Activated CD4-positive, alpha-beta T cell treated with anti-CD3 and anti-CD28 coated beads for 48 hours (primary cell): ENCODE results near the gene KLHL4.
A peak's percentile ranks its signal among the peaks of the same experiment; 100 is the strongest.
"Not testable (repeated sequence)": the region's sequence is repeated elsewhere in the genome, so short reads cannot be mapped to it uniquely, and the experiment has no call there.

ENCODE experiments used
- DNase-seq: peaks from one replicate; pipeline ENCODE4 v3.0.0-alpha.2; 2020

Gene KLHL4, protein sequence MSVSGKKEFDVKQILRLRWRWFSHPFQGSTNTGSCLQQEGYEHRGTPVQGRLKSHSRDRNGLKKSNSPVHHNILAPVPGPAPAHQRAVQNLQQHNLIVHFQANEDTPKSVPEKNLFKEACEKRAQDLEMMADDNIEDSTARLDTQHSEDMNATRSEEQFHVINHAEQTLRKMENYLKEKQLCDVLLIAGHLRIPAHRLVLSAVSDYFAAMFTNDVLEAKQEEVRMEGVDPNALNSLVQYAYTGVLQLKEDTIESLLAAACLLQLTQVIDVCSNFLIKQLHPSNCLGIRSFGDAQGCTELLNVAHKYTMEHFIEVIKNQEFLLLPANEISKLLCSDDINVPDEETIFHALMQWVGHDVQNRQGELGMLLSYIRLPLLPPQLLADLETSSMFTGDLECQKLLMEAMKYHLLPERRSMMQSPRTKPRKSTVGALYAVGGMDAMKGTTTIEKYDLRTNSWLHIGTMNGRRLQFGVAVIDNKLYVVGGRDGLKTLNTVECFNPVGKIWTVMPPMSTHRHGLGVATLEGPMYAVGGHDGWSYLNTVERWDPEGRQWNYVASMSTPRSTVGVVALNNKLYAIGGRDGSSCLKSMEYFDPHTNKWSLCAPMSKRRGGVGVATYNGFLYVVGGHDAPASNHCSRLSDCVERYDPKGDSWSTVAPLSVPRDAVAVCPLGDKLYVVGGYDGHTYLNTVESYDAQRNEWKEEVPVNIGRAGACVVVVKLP

DNA sequence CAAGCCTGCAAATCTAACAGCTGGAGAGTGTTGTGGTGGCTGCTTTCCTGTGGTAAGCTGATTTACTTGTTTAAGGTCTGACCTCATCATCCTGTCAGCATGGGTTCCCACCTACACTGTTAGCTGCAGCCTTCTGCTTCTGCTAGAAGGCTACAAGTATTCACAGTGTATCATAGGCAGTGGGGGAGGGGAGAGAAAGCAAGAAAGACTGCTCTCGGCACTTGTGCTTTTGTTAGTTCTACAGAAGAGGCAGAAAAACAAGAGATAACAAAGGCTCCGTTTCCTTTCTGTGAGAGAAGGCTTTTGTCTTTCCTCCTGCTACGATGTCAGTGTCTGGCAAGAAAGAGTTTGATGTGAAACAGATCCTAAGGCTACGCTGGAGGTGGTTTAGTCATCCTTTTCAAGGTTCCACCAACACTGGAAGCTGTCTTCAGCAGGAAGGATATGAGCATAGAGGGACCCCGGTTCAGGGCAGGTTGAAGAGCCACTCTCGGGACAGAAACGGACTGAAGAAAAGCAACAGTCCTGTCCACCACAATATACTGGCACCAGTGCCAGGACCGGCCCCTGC, at the start of gene KLHL4:
KLHL4 (plus strand) TSS at position 232 of the 571 bp plus-strand sequence; CDS start at position 324, 92 bp downstream.
- DNase-seq: no peak

DNA sequence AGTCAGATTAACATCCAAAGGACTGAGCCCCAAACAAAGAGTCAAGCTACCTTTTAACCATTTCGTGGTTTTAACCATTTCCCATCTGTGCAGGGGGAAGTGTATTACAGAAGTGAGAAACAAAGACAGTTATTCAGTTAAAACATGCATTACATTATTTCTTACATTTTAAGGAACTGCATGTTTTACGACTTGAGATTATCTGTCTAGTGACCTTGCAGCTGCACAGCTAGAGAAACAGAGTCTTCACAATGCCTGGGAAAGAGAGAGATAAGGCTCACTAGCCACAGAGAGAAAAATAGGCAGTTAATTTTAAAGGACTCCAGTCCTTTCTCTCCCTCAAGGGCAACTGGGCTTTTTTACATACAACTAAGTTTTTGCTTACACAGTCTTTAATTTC, 48.7 kb upstream of the KLHL4 start:
- DNase-seq: no peak

DNA sequence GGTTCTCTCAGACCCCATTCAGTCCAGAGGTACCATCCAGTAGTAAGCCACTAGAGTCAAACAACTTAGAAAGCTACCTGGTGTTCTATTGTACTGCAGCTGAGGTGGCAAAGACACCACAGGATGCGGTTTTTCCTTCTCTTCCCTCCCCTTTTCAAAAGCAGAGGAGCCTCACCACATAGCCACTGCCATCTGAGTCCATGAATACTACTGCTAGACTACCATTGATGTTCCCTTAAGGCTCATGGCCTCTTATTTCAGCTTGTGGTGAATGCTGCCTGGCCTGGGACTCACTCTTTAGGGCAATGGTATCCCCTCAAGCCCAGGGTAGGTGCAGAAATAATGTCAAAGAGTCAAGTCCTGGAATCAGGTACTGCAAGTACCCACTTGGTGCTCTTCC, 41.8 kb upstream of the KLHL4 start:
- DNase-seq: no peak

DNA sequence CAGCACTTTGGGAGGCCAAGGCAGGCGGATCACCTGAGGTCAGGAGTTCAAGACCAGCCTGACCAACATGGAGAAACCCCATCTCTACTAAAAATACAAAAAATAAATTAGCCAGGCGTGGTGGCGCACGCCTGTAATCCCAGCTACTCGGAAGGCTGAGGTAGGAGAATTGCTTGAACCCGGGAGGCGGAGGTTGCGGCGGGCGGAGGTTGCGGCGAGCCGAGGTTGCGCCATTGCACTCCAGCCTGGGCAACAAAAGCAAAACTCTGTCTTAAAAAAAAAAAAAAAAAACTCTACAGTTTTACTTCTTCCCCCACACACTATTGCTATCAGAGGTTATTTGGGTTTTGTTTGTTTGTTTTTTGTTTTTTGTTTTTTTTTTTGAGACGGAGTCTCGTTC, 38.9 kb upstream of the KLHL4 start:
- not testable (repeated sequence) for DNase-seq

DNA sequence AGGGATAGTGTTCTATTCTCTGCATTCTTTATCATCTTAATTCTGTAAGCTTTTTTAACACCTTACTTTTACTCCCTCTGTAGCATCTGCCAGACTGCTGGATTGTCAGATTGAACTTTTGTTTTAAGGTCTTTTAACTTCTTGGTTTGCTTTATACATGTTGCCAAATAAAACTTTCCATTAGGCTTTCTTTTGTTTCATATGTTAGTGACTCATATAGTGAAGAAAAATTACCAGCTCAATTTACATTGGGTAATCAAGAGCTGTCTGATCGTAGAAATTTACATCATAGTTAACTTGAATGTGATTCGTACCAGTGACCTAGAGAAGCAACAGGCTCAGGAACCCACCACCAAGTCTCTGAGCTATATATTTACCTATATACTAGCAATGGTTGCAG, 28.5 kb upstream of the KLHL4 start:
- DNase-seq: no peak

DNA sequence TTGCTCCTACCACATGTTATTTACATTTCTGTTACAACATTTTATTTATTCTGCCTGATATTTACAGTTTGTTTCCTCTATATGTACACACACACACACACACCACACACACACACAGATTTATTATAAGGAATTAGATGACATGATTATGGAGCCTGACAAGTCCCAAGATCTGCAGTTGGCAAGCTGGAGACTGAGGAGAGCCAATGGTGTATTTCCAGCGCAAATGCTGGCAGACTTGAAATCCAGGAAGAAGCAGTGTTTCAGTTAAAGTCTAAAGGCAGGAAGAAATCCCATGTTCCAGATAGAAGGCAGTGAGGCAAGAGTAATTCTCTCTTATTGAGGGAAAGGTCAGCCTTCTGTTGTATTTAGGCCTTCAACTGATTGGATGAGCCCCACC, 1.8 kb upstream of the KLHL4 start:
- no peak for DNase-seq

DNA sequence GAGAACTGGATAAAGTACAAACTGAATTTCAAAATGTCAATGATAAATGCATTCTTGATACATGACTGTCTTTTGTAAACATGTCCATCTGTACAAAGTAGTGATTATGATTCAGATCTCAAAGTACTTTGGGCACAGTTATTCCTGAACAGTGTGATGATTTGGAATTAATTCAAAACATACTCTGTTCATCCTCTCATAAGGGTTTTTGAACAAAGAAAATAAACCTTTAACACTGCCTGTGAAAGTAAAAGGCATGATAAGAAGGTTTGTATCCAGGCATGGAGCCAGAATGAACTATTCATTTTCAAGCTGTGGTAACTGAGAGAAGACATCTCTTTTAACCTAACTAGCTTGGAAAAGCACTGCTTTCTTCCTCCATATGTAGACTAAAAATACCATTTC, 883 bp upstream of the KLHL4 start:
- no peak for DNase-seq

DNA sequence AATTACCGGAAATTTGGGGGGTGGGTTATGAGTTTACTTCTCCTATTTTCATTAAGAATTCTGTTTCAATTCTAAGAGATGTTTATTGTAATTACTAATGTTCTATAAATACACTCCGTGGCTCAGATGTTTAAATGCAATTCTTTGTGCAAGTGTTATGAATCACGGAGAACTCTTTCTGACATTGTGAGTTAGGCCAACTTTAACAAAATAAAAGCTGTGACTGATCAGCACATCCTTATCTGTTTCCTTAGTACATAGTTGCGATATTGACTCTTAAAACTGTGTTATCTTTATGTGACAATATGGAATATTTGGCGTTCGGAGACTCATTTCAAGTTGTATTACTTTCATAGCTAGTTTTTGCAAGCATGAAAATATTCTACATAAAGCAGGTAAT, 902 bp downstream of the KLHL4 start:
- no peak for DNase-seq

DNA sequence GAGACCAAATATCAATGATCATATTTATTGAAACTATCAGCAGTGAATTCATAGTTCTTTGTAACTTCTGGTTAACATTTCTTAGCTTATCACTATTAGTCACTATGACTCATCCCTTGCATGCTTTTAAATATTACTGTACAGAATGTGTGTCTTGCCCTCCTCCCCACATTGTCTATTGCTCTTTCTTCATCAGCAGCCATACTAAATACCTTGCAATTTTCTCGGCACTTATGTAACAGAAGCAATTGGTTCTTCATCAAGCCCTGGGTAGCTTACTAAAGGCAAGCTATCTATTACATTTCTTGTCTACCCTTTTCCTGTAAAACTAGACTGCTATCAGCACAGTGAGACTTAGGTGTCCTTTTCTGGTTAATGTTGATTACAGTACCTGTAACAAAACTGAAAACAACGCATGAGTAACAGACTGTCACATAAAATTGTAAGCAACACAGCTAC, 8.2 kb downstream of the KLHL4 start:
- no peak for DNase-seq

DNA sequence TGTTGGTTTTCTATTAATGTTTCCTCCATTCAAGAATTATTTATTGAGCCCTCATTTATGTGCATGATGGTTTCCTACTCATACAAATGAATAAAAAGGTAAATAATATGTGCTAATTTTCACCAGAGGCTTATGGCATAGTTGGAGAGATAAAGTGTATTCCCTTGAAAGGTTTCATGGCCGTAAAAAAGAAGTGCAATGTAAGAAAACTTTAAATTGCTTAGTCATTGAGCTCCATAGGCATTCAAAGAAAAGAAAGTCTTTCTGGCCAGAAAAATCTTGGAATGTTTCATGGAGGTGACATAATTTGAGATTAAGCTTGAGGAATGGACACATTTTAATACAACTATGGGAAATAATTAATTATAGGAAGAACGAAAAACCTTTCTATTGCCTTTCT, 8.7 kb downstream of the KLHL4 start:
- DNase-seq: no peak

DNA sequence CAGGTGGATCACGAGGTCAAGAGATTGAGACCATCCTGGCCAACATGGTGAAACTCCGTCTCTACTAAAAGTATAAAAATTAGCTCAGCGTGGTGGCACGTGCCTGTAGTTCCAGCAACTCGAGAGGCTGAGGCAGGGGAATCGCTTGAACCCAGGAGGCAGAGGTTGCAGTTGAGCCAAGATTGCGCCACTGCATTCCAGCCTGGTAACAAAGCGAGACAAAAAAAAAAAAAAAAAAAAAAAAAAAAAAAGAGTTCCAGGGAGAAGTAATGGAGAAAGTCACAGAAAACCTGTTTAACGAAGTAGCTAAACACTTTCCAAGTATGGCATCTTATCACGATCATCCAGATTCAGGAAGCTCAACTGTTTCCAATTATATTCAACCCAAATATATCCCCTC, 10.9 kb downstream of the KLHL4 start:
- no peak for DNase-seq

DNA sequence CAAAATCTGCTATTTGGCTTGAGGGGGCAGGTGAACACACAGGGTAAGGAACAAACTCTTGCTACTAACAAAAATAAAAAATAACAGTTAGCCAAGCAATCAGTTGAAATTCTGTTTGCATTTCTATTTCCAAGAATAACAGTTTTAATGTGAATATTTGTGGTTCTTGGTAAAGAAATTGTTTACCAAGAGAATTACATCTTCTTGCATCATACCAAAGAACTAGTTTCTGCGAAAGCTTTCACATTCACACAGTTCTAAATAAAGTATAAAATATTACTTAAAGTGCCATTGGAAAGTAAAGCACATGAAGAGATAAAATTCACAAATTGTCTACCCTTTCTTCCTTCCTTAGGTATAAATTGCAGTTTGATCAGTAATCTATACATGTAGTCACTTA, 54.4 kb downstream of the KLHL4 start:
- no peak for DNase-seq

DNA sequence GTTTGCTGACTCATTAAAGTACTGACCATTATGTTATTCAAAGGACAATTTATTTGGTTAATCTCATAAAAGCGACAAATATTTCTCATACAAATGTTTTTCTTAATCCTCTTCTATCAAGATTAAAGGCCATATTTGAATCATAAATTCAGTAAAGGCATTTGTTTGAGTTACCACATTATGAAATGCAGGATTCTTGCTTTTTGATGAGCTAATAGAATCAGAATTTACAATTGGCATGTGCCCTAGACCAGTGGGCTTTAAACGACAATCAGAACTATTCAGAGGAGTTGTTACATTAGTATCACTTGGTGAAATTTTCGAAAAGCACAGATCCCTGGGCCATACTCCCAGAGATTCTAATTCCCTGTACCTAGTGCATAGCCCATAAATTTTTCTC, 55.3 kb downstream of the KLHL4 start:
- DNase-seq: no peak

DNA sequence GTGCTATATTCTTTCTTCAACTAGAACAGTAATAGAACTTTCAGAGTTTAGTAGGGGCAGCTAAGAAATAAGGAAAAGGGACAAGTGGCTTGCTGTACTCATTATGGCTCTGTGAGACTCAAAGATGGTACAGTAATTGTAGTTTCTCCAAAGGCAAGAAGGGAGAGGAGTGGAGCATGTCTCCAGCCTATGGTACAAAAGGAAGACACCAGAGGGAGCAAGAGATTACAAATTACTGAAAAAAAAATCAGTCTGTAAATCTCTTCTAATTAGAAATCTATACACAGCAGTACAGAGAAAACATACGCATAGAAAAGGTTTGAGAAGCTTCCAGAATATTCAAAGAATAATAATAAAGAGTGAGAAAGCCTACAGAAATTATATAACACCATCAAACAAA, 61.4 kb downstream of the KLHL4 start:
- no peak for DNase-seq

DNA sequence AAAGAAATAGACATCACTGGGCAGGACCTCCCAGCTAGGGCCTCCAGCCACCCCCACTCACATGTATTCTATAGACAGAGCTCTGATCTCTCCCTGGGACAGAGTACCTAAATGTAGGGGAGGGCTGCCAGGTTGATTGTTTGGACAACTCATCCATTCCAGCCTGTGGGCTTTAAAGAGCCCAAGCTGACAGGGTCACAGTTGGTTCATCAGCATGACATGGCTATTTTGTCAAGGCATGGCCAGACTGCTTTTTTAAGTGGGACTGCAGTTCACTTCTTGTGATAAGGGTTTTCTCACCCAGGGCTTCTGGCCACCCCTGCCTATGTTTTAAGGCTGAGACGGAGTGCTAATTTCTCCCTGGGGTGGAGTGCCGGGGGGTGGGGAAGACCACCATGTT, 63.3 kb downstream of the KLHL4 start:
- DNase-seq: no peak

DNA sequence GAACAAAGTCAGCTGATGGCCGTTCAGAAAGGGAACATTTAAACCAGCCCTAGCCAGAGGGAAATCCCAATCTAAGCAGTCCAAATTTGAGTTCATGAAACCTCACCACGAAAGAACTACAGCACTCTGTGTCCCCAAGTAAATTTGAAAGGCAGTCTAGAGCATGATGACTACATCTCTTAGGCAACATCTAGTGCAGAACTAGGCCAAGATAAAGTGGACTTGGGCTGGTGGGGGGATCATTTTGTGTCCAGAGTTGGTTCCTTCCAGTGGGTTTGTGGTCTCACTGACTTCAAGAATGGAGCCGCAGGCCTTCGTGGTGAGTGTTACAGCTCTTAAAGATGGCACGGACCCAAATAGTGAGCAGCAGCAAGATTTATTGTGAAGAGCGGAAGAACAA, 64.9 kb downstream of the KLHL4 start:
- DNase-seq: no peak

DNA sequence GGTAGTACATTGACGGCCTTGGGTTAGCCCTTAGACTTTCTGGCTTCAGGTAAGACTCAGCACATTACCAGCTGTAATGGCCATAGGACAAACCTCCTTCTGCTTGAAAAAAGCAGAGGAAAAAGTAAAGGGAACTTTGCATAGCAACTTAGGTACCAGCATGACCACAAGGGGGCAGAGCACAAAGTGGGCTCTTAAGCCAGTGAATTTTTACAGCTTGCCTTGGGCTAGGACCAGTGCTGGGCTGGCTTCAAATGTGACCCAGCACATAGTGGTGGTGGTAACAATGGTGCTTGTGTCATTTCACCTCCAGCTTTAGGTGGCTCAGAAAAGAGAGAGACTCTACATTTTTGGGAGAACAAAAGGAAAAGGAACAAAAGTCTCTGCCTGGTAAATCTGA, 66.1 kb downstream of the KLHL4 start:
- DNase-seq: peak; percentile 1

DNA sequence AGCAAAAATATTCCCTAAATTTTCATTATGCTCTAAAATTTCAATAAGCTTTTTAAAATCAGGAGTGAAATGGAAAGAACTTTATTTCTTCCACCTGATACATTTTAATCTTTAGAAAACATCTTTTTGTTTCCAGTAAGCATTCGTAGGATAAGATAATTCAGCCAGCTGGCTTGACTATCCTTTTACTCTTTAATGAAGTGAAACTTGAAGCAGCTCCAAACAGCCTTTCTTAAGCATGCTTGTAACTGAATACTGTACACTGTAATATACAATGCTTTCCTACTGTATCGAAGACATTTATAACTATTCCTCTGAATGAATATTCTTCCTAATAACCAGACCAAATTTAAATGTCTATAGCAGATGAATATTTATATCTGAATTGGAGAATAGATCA, 98.8 kb downstream of the KLHL4 start:
- no peak for DNase-seq

DNA sequence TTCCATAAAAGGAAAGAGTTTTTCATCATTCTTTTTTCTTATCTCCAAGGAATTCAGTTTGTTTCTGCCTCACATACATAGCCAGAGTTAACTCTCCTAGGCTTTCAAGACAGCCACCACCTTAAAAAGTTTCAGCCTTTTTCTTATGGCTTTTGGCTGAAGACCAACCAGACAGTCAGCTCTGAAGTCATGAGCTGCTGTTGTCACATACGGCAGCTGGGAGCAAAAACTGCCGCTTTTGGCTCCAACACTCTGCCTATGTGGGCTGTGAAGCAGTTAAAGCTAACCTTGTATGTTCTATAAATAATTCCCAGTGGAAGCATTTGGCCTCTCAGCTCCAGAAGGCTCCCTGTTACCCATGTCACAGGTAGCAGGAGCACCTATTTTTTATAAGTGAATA, 104.1 kb downstream of the KLHL4 start:
- no peak for DNase-seq

DNA sequence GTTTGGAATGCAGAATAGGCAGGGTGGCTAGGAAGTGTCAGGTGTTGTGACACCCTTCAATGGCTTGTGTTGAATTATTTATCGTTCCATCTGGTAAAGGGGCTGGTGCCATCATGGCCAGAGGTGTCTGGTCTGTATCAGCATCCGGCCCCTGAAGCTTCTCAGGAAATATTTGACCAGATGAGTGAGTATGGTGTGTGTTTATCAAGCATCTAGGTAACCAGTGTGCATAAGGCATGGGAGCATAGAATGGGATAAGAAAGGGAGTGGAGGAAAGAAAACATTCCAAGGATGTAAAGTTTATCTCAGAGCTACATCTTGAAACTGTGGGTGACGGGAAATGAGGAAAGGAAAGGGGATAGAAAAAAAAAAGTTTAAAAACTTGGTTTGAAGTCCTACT, 109.4 kb downstream of the KLHL4 start:
- no peak for DNase-seq

DNA sequence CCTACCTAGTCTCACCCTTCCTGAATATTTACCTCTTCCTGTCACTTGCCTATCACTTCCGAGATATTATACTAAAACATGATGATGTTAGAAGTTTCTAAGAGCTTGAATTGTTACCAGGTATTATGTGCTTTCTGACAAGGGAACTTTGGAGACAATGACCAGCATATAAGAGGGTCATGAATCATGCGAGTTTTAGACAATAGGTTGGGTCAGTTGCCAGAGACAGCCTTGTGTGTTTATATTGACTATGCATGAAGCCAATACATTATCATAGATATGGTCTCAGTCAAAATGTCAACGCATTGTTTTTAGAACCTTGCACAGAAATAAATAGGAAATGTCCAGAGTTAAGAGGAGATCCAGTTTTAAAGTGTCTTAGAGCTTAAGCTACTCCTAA, 116.8 kb downstream of the KLHL4 start:
- no peak for DNase-seq

DNA sequence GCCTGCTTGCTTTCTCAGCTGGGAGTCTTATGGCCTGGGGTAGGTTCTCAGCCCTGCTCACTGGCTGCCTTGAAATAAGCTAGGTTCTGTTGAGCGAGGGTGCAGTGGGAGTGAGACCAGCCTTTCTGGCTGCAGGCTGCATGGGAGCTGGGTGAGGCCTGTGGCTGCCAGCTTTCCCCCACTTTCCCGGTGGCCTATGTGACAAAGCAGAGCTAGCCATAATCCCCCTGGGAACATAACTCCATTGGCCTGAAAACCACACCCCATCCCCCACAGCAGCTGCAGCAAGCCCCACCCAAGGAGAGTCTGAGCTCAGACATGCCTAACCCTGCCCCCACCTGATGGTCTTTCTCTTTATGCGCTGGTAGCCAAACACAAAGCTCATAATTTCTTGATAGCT, 118.9 kb downstream of the KLHL4 start:
- no peak for DNase-seq

DNA sequence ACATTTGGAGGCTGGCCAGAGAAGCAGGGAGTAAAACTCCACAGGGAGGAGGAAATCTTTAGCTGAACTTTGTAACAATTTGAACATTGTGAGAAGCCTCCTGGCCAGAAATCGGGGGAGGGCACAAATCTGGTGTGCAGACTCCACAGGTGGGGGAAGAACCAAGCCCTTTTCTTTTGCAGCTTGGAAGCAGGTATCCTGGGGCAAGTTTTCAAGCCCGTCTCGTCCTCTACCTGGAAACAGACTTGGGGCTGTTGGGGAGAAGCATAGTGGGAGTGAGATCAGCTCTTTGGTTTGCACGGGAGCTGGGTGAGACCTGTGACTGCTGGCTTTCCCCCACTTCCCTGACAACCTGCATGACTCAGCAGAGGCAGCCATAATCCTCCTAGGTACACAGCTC, 123.8 kb downstream of the KLHL4 start:
- DNase-seq: not testable (repeated sequence)

DNA sequence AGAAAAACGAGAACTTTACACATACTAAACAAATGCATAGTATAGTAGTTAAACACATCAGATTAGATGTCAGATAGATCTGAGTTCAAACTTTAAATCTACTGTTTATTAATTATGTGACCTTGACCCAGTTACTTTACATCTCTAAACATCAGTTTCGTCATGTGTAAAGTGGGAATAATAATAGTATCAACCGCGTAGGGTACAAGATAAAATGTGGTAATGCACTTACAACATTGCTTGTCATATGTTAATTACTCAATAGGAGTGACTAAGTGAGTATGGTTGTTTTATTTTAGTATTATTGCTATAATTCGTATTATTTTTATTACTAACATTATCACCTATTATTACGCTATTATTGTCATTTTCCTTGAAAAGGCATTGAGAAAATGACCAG, 144.2 kb downstream of the KLHL4 start:
- DNase-seq: no peak
